Cardiac fibroblast (primary cell): ENCODE data around the gene GRIA3.
A peak's percentile ranks its signal among the peaks of the same experiment; 100 is the strongest.

Experiments
- DNase-seq, 2 donors: peaks; one replicate each; pipeline versions ENCODE4 v3.0.0 to v3.0.0-alpha.2; 2010; ENCODE audit warnings: low read depth in 2 of 2
- H3K4me3 ChIP-seq, 2 donors: replicated peaks in 1 of 2; 1 replicate in 1 of 2; 2 replicates in 1 of 2; pipeline ENCODE4 v1.5.1; 2011; ENCODE audit warnings: low read depth in 2 of 2, low read length in 2 of 2, mild to moderate bottlenecking in 2 of 2, moderate library complexity in 1 of 2
- CTCF ChIP-seq: IDR thresholded peaks from one replicate; pipeline ENCODE4 v1.5.1; 2011; ENCODE audit warnings: low read depth, mild to moderate bottlenecking, low read length, inconsistent platforms

The GRIA3 gene

GRCh38 chrX:123392921-123393320, 208.8 kb downstream of the GRIA3 start:
- no peak overlapping the region for H3K4me3 ChIP-seq
- DNase-seq, result no peak
- TF ChIP-seq CTCF, result no peak

GRCh38 chrX:123399709-123400108, 215.6 kb downstream of the GRIA3 start:
- no peak for TF ChIP-seq CTCF
- no peak overlapping the region for H3K4me3 ChIP-seq
- DNase-seq, result no peak

GRCh38 chrX:123405231-123405630, 221.2 kb downstream of the GRIA3 start:
- TF ChIP-seq CTCF, result no peak
- DNase-seq, result no peak
- no peak overlapping the region for H3K4me3 ChIP-seq

GRCh38 chrX:123408821-123409737, 225.0 kb downstream of the GRIA3 start:
- DNase-seq, result peak in 1 of 2 donors; percentile 17
- no peak for TF ChIP-seq CTCF
- H3K4me3 ChIP-seq, result no peak overlapping the region

- peak; percentile 39 to 52 for DNase-seq
- TF ChIP-seq CTCF, result peak; percentile 65
- H3K4me3 ChIP-seq, result no peak overlapping the region
Measured at GRCh38 chrX:123422875-123423274, 238.8 kb downstream of the GRIA3 start.

GRCh38 chrX:123424546-123424945, 240.5 kb downstream of the GRIA3 start:
- TF ChIP-seq CTCF, result no peak
- peak; percentile 17 to 61 for DNase-seq
- H3K4me3 ChIP-seq, result no peak overlapping the region
